Astrocyte of the cerebellum (primary cell): ENCODE results near the gene PNPLA5.

Experiments
- DNase-seq: peaks from one replicate; pipeline ENCODE4 v3.0.0-alpha.2; 2011; ENCODE audit warnings: low read depth
- H3K4me3 ChIP-seq: 2 replicates; pipeline ENCODE4 v1.5.1; 2011; ENCODE audit warnings: mild to moderate bottlenecking, low read depth, low read length, moderate library complexity
- CTCF ChIP-seq: IDR thresholded peaks from 2 replicates; pipeline ENCODE4 v1.5.1; 2012; ENCODE audit warnings: low read length, low read depth, moderate library complexity, mild to moderate bottlenecking; ENCODE audit errors: missing control alignments
- in situ Hi-C: cut with HindIII; loops from 2 replicates; pipeline ENCODE4 v1.10.0; 2017; ENCODE audit warnings: low sequenced_read_pairs

PNPLA5 gene

GRCh38 chr22:43887391-43887790 lies 4.4 kb downstream of the PNPLA5 start:
- no peak for DNase-seq
- H3K4me3 ChIP-seq, result no peak overlapping the region
- in situ Hi-C loops, result loop anchor here (5.0 kb wide), 1 partner anchor 40 kb away; no protein-coding TSS in a partner anchor
- TF ChIP-seq CTCF, result no peak

- TF ChIP-seq CTCF, result no peak
- in situ Hi-C loops, result loop anchor here (5.0 kb wide), 1 partner anchor 39 kb away; no protein-coding TSS in a partner anchor
- no peak for DNase-seq
- no peak overlapping the region for H3K4me3 ChIP-seq
These were observed 5.6 kb downstream of the PNPLA5 start for GRCh38 chr22:43886231-43886630.

- in situ Hi-C loops, result loop anchor here (5.0 kb wide), 1 partner anchor 38 kb away; no protein-coding TSS in a partner anchor
- no peak for DNase-seq
- no peak for TF ChIP-seq CTCF
These were observed 6.0 kb downstream of the PNPLA5 start for GRCh38 chr22:43885786-43886185.

GRCh38 chr22:43885319-43885671 lies 6.5 kb downstream of the PNPLA5 start:
- in situ Hi-C loops, result loop anchor here (5.0 kb wide), 1 partner anchor 38 kb away; no protein-coding TSS in a partner anchor
- H3K4me3 ChIP-seq, result no peak overlapping the region
- no peak for DNase-seq
- TF ChIP-seq CTCF, result no peak

More at GRCh38 chr22:43885786-43886185, 6.0 kb downstream of the PNPLA5 start:
- H3K4me3 ChIP-seq, result no peak overlapping the region

- in situ Hi-C loops, result loop anchor here (5.0 kb wide), 1 partner anchor 37 kb away; no protein-coding TSS in a partner anchor
- H3K4me3 ChIP-seq, result no peak overlapping the region
- peak; percentile 95 for TF ChIP-seq CTCF
- no peak for DNase-seq
These were observed 7.1 kb downstream of the PNPLA5 start for GRCh38 chr22:43884600-43885318.

- in situ Hi-C loops, result no loop called here
- no peak for TF ChIP-seq CTCF
- no peak overlapping the region for H3K4me3 ChIP-seq
- no peak for DNase-seq
These were observed 7.9 kb downstream of the PNPLA5 start for GRCh38 chr22:43883719-43884415.
